ENCODE measurements around the gene MED10. TPM values are rescaled to one million over a fixed set of nuclear protein-coding genes. Genes with fewer than 3 reads are reported as not detected.

MED10 gene
- total and polyA plus RNA-seq, 9 of the 15 experiments (the other 6 are each of a cell fraction or from before 2014, with no cell fraction given): 23.8 to 83.4 (median 58.8) TPM

GRCh38 chr5:6427694-6428093 is 49.3 kb upstream of the MED10 start:
- no TSS peak for BruUV-seq (replicated peaks)
- Histone ChIP-seq H3K27ac (ENCODE audit: extremely low read depth, low read depth, low read length) (no peak overlapping the region), H3K27me3 (ENCODE audit: control insufficient read depth in 2 of 2, insufficient read depth in 2 of 2, low read length in 2 of 2) (peaks cover 19 to 44% of the 10 kb centered on the region in 2 experiments), H3K4me1 (replicated peaks in 1 of 2; ENCODE audit: control insufficient read depth in 2 of 2, insufficient read depth in 2 of 2, low read length in 2 of 2) (no peaks in the 10 kb centered on the region), H2AFZ (ENCODE audit: low read depth, low read length) (no peak overlapping the region), H3K36me3 (ENCODE audit: control insufficient read depth, insufficient read depth, low read length) (no peaks in the 10 kb centered on the region), H3K9me1 (ENCODE audit: control insufficient read depth, insufficient read depth, low read length) (no peaks in the 10 kb centered on the region), H4K20me1 (replicated peaks; ENCODE audit: control insufficient read depth, insufficient read depth, low read length) (0 out of 2 replicates have a peak, but pooled peaks cover 5% of the 10 kb centered on the region), H3K9ac (ENCODE audit: insufficient read depth in 1 of 2, low read depth in 2 of 2, low read length in 2 of 2) (no peak overlapping the region), H3K4me2 (ENCODE audit: insufficient read depth, low read length) (no peak overlapping the region), H3K9me3 (replicated peaks; ENCODE audit: control insufficient read depth, insufficient read depth, low read depth, low read length) (no peaks in the 10 kb centered on the region), H3K4me3 (no peak overlapping the region), H3K79me2 (ENCODE audit: control insufficient read depth, insufficient read depth, low read length) (no peaks in the 10 kb centered on the region)
- TF ChIP-seq ARID1B (IDR thresholded peaks at IDR 0.05): no peak
- no peak for TF ChIP-seq ZNF79 (CRISPR knock-in tag; IDR thresholded peaks at IDR 0.05; ENCODE audit: low read depth)
- TF ChIP-seq ZNF445 (CRISPR knock-in tag; IDR thresholded peaks at IDR 0.05; ENCODE audit: low read depth): no peak
- TF ChIP-seq HCFC1 (IDR thresholded peaks at IDR 0.05; ENCODE audit: low read depth, low read length): no peak
- no peak for TF ChIP-seq CBX1 (IDR thresholded peaks at IDR 0.05; ENCODE audit: low read depth)
- TF ChIP-seq ID3 (CRISPR knock-in tag; IDR thresholded peaks at IDR 0.05): no peak
- TF ChIP-seq ID3 (tag; IDR thresholded peaks at IDR 0.05): no peak
- no peak for TF ChIP-seq TARDBP (IDR thresholded peaks at IDR 0.05)
- no peak for TF ChIP-seq SETDB1 (IDR thresholded peaks at IDR 0.05; ENCODE audit: low read length)
- no peak for TF ChIP-seq E2F6 (IDR thresholded peaks at IDR 0.05; ENCODE audit: borderline replicate concordance in 1 of 2, extremely low read depth in 1 of 2, insufficient read depth in 1 of 2, insufficient read length in 1 of 2, low read depth in 1 of 2, low read length in 1 of 2, poor library complexity in 1 of 2, severe bottlenecking in 1 of 2)
- no peak for TF ChIP-seq ZNF740 (CRISPR knock-in tag; IDR thresholded peaks at IDR 0.05)
- no peak for TF ChIP-seq ZNF740 (tag; IDR thresholded peaks at IDR 0.05)
- 0% methylated on average over 4 of the region's 4 CpGs for WGBS (ENCODE audit: insufficient coverage, low coverage, missing lambda C conversion rate)
- DNase-seq (ENCODE audit: extremely low read depth in 1 of 4, low spot score in 3 of 4) (no peak), FAIRE-seq (no peak), ATAC-seq (no peak)
- in situ Hi-C loops (cut with MboI): no loop called here
- CTCF ChIA-PET (ENCODE audit: low intra/inter-chr PET ratio): no interaction called here
- POLR2A ChIA-PET: interaction anchor here (0.5 to 0.7 kb wide), 2 partner anchors 160 to 625 kb away, joined by 3 read pairs; no protein-coding TSS in a partner anchor
- intact Hi-C loops (cut with micrococcal nuclease): no loop called here

Data from K562 (cell line).